HG02759 (cell line): ENCODE measurements around the gene INPP4B.
"Not testable (repeated sequence)": the region's sequence is repeated elsewhere in the genome, so short reads cannot be mapped to it uniquely, and the experiment has no call there.

Experiments
- ATAC-seq: cut with Tn5 transposase; IDR thresholded peaks from one replicate; pipeline ENCODE4 v1.9.1; 2021; ENCODE audit warnings: mild to moderate bottlenecking, moderate library complexity; ENCODE audit not compliant: unreplicated experiment

Gene INPP4B

DNA sequence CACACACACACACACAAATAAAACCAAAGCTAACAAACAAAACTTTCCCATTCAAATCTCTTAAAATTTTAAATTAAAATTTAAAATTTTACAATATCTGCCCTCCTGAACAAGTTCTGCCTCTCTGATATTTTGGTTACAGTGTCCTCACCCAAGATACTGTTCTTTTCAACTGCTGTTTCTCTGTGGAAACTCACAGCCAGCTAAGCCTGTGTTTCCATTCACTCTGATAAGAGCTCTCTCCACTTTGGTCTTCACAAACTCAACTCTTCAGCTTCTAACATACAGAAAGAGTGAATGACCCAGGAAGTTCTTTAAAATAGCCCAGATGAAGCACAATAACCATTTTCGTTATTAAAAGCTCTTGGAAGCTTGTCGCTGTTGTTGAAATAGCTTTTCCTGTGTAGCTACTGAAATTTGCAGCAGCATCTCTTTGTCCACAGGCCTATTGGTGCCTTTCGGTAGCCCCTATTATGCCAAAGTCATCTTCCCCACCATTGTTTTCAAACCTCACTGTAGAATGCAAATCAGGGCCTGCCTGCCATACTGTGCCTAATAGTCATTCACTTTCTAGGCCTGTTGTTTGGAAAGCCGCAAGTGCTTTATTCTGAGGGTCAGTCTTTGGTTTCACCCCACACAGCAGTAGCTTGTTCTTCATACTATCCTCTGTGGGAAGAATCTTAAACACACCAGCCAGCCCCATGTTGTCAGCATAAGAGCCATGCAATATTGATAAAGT lies 19.4 kb downstream of the INPP4B start:
- ATAC-seq: no peak

DNA sequence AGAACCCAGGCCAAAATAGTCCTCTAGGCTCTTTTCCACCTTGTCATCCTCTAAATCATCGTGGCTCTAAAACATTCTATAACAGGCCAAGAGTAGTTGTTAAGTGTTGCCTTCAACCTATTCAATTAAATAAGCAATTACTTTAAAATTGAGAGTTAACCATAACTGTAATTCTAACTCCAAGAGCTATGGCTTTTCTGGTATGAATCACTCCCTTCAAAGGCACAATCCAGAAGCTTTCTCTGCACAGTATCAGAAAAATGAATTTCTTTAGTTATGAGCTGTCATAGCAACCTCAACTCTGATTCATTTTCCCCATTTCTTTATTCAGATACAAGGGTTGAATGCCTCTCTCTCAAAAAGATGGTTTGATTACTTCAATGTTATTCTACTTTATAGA lies 21.7 kb downstream of the INPP4B start:
- ATAC-seq: no peak

DNA sequence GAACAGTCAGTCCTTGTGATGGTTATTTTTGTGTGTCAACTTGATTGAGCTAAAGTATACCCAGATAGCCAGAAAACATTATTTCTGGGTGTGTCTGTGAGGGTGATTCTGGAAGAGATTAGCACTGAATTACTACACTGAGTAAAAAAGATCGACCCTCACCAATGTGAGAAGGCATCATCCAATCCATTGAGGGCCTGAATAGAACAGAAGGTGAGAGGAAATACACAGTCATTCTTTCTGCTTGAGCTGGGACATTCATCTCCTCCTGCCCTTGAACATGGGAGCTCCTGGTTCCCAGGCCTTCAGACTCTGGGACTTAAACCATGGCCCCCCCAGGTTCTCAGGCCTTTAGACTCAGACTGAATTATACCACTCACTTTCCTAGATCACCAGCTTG lies 22.3 kb downstream of the INPP4B start:
- ATAC-seq: no peak

DNA sequence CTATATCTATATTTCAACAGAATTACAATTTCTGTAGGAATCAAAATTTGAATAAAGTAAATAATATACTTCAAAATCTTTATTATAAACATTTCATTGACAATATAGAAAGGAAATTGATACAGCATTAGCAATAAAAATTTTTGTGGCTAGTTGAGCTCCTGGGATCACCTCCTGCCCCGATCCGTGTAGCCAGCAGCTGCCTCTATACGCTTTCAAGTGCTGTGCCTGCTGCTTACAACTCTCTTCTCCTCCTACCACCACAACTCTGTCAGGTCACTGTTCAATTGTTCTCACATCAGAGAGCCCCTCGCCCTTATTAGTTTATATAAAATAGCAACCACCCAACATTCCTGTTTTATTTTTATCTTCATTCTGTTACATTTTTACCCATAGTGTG lies 27.6 kb downstream of the INPP4B start:
- no peak for ATAC-seq

DNA sequence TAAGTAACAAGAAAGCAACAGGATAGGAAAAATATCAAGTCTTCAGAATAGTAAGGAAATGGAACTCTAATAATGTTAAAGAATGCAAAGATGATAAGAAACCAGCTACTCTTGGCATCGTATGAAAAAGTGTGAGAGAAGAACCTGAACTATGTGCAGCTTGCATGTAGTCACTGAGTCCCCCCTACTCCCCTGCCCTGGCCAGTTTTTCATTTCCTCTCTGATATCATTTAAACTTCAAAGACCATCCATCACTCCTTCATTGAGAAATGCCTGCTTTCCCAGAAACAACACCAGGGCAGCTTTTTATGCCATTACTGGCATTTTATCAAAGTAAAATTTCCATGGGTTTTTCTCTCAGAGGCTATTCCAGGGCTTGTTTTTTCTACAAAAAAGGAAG lies 28.1 kb downstream of the INPP4B start:
- no peak for ATAC-seq

DNA sequence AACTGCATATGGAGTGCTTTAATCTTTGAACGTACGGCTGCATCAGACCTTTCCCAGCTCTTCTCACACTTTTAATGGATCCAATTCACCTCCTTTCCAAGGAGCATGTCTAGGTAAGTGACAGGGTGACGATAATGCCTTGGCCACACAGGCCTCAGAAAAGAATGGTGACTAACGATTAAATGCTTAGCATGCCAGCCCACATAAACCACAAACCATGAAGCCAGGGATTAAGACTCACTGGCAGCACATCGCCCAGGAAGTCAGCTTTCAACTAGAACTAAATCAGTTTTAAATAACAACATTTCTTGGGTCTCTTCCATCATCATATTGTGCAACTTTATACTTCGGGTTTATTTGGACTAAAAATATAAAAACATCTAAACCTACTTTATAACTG lies 28.7 kb downstream of the INPP4B start:
- ATAC-seq: no peak

DNA sequence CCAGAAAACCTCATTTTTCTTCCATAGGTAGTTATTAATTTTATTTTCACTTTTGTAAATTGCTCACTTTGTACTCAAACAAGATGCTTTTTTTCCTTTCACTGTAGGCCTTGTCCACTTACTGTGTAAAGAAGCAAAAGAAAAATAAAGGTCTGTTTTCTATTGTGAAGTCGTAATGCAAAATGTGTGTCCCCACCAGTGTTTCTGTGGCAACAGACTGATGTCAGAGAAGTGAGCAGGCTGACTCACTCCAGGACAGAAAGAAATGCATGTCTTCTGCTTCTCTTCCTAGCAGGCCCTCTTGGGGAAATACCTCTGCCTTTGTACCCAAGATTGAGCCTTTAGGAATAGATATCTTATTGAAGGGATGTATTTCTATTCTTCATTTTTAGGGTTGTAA lies 30.3 kb downstream of the INPP4B start:
- ATAC-seq: no peak

DNA sequence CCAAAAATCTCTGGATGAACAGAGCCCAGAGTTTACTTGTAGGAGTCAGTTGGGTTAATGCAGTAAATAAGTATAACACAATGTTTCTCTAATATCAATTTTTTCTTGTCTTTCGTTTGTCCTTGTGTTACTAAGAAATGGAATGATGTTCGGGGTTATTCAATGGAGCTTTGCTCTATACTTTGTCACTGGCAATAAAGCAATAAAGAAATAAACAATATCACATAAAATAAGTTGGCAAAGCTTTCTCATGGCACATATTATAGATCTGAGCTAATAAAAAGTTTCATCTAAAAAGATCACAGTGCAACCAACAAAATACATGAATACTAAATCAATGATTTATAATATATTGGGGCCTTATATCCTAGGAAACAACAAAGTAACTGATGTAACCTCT lies 32.7 kb downstream of the INPP4B start:
- ATAC-seq: no peak

DNA sequence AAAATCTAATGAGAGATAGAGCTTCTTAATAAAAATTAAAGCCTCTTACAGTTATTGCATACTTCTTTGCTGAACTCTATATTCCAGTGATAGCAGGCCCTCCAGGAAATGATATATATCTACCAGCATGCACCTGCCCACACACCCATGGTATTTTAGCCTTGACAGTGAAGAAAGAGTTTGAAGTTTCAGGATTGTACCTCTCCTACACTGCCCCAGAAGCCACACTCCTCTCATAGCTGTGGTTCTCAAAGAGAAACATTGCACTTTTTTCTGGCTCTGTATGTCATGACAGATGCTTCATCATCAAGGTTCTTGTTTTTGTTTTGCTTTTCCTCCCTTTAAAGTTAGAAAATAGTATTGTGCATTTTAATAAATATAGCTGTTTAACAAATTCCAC lies 34.0 kb downstream of the INPP4B start:
- ATAC-seq: no peak

DNA sequence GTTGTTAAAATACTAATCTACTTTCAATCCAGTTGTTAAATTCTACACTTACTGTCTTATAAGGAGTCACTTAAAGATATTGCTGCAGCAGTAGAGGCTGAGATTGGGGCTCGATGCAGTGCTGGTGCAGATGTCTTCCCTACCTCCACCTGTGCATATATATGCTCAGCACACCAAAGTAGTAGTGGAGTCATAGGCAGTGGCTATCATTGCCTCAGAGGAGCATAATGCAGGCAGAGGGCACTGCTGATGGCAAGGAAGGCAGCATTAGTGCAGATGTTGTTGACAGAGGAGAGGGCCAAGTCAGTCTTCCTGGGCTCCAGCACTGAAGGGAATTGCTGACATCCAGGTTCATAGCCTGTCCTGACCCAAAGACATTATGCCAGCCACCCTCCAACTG lies 35.1 kb downstream of the INPP4B start:
- ATAC-seq: no peak

DNA sequence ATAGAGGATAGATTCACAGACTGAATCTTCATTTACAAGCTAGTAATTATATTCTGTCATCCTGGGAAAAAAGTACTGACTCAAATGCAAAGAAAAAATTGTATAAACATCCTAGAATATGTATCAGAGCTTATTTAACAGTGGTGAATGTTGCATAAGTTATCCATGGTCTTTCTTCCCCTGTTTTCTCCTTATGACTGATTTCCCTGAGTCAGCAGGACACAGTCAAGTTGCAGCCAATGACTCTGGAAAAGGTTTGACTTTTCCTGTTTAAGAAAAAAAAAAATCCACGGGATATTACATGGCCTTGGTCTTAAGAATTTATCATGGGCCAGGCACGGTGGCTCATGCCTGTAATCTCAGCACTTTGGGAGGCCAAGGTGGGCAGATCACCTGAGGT lies 36.5 kb downstream of the INPP4B start:
- ATAC-seq: no peak

DNA sequence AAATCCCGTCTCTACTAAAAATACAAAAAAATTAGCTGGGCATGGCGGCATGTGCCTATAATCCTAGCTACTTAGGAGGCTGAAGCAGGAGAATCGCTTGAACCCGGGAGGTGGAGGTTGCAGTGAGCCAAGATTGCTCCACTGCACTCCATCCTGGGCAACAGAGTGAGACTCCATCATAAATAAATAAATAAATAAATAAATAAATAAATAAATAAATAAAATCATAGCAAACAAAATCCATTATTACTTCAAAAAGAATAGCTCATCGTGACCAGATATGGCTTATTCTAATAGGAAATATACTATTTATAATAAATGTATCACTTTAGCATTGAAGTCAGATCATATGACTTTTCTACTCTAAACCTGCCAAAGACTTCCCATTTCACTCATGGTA lies 42.2 kb downstream of the INPP4B start:
- ATAC-seq: not testable (repeated sequence)

DNA sequence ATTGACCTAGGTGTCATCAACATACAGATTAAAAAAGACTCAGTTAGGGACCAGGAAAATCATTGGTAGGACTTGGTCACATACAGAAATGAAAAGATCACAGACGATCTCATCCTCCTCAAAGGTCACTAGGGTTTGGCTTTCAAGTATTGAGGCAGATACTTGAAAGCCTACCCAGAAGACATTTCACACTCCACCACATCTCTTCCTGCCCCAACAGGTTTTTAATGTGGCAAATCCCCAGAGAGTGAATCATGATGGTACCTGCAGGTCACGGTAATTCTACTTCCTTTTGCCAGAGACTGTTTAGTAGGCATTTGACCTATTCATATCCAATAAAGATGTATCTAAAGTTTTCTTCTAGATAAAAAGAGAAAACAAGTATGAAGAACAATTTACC lies 44.1 kb downstream of the INPP4B start:
- ATAC-seq: no peak

DNA sequence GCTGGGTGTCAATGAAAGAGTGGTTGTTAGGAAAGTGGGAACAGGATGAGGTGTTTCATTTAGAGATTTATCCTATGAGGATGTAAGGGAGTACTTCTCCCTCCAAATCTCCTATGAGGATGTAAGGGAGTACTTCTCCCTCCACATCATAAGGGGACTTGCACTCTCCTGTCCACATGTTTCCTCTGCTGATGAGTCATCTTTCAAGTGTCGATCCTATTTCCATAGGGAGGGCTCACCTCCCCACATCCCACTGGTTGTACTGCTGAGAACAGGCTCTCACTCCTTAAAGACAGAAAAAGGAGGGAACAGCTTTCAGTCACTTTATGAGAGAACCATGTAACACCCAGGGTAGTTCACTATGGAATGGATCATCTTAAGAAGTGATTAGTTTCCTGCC lies 65.0 kb downstream of the INPP4B start:
- no peak for ATAC-seq

DNA sequence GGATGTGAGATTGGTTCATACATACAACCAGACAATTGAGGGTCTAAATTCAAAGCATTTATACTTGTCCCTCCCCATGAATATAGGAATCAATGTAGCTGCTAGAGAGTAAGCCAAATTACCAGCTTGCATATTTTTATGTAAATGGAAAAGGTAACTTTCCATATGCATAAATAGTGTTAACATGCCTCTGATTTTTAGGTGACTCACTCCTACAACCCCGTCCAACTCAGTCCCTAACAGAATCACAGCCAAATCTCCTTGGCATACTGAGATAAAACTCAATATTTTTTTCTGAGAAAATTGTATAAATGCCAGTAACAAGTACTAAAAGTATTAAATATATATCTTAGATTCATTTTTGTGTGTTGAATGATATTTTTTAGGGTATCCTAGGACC lies 67.2 kb downstream of the INPP4B start:
- ATAC-seq: no peak

DNA sequence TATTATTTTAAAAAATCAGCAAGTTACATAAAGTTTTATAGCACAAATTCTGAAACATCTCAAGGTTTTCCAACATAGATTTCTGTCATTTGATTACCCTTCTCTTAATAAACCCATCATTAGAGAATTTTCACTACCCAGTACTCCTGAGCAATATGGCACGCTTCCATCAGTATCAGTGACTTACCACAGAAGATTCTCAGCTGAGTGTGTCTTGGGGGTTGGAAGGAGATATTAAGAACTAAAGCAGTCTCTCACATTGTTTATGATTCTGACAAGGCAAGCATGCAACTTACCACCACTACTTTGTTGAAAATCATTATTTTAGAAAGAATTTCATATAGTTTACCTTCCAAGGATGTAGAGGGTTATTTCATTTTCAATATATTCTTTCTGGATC lies 67.7 kb downstream of the INPP4B start:
- no peak for ATAC-seq

DNA sequence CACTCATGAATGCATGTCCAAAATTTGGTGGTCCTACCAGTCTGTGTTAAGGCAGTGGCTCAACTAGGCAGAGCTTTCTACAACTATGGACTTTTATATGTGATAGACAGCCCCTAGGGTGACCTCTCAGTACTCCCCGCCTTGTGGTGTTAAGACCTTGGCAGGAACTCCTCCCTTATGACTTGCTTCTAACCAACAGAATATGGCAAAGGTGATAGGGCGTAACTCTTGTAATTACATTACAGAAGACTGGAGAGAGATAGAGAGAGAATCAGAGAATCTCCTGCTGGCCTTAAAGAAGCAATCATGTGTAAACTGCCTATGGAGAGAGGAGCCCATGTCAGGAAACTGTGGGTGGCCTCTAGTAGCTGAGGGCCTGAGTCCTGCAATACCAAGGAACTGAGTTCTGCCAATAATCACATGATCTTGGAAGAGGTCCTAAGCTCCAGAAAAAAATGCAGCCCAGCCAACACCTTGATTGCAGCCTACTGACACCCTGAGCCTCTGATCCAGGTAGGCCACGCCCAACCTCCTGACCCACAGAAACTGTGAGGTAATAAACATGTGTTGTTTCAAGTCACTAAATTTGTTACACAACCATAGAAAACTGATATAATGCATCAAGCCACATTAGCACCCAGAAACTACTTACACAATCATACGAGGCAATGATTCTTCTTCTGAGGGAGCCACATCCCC lies 68.9 kb downstream of the INPP4B start:
- ATAC-seq: no peak

DNA sequence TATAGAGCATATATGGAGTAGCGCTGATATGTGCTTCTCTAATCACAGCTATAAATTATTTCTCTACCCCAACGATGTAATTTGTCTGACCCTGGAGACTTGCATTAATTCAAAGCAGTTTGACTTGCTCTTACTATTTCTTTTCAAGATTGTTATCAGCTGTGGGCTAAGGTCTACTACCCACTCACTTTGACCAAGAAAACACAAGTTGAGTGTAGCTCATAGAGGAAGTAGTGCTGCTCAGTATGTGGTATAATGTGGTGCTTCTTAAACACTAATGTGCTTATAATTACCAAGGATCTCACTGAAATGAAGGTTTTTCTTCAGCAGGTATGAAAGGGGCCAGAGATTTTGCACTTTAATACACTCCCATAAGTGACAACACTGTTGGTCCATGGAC lies 70.1 kb downstream of the INPP4B start:
- ATAC-seq: no peak

DNA sequence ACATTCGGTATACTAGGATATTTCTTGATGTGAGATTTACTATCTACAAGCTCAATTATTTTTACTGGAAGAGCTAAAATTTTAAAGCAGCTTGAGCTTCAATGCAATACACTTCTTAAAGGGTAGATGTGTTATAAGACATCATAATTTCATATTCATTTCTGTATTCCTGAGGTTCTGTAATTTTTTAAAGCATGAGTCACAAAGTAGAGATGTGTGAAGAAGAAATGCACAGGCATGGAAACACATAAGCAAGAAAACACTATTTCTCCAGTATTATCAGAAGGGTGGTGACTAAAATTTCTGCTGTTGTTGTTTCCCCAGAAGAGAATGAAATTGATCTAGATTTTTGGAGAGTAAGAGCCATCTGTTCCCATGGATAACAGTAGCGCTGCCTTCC lies 72.6 kb downstream of the INPP4B start:
- ATAC-seq: no peak

DNA sequence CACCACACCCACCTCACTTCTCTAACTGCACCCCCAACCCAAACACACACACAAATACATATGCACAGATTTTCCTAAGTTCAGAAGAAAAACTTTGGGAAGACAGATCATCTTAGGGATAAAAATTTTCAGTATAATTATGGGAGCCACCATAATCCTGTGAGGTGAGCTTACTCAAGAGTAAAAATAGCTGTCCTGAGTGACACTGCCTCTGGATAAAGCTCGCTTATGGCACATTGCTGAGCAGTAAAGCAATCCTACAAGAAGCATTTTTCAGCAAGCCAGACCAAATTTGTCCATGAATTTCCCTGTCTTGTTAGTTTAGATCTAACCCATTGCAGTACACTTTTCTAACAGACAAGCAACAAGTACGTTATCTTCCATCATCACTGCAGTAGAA lies 83.8 kb downstream of the INPP4B start:
- no peak for ATAC-seq

DNA sequence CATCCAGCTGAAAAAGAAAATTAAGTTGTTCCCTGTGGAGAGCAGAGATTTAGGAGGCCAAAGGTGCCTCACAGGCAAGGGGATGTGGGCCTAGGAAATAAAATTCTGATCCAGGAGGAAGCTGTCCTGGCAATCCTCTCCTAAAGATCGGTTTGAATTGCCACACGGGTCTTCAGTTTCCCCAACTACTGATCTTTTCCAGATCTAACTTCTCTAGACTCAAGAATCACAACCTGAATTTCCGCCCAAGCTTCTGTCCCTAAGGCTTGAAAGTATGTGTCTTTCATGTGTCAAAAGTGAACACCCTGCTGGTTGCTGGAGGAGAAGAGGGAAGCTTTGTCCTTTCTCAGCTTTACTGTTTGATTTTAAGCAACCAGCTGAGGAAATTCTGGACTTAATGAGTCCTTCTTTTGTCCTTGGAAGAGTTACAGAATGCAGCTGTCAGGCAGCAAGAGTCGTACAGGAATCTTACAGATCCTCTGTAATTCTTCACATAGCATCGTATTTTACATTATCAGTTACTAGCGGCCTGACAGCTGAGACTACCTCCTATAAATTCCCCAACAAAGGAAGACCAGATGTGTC lies 93.8 kb downstream of the INPP4B start:
- no peak for ATAC-seq

DNA sequence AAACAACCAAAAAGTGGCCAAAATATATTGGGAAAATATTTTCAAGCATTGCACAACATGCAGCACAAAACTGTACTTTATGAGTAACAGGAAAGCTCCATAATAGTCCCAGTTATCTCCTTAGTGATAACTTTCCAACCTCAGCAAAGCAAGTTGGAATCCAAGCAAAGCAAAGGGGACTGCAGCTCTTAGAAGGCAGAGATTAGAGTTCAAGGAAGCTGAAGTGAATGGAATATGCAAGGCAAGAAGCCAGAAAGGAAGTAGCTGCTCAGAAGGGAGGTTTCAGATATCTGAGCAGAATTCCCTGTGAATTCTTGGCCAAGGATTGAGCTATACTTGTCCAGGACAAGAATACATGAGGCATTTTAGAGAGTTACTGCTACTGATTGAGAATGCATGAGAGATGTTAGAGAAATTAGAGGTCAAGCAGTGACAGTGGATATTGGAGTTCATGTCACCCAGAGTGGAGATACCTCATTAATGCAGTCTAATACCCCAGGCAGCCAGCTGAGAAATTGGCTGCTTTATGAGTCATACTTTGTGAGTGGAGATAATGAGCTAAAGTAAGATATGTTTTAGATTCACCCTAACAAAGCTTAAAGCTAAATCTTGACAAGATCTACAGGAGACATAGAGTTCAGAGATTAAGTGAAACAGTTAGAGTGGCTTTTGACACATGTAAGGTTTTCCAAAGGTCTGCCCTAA lies 102.8 kb downstream of the INPP4B start:
- ATAC-seq: no peak
